CD4-positive, alpha-beta T cell (primary cell): ENCODE measurements around the gene GLTP. TPM values are rescaled to one million over a fixed set of nuclear protein-coding genes. Genes with fewer than 3 reads are reported as not detected.

Experiments used
- ATAC-seq: fragments of 200-7000 bp; cut with Tn5 transposase; one replicate; pipeline ENCODE4 v1.10.0; 2022; ENCODE audit warnings: mild to moderate bottlenecking; ENCODE audit not compliant: poor library complexity
- CTCF ChIA-PET: fragments of 350-600 bp; sonication (Branson Sonifier 250); formaldehyde crosslinking; loops from one replicate; lab custom pipeline; 2021; ENCODE audit warnings: antibody characterized with exemption, inconsistent platforms; lab: Charles Lee
- POLR2A ChIA-PET: fragments of 350-600 bp; sonication (Branson Sonifier 250); formaldehyde crosslinking; loops from one replicate; lab custom pipeline; 2021; ENCODE audit warnings: antibody characterized with exemption, inconsistent platforms; lab: Charles Lee
- DNase-seq, 14 experiments: peaks; one replicate each; pipeline ENCODE4 v3.0.0-alpha.2; 2013 to 2020; ENCODE audit warnings: mixed read lengths in 2 of 14
- H3K27ac ChIP-seq, 2 donors: one replicate each; pipeline versions ENCODE4 v1.5.1 to v1.7.0; 2013; ENCODE audit warnings: low read length in 2 of 2, low read depth in 1 of 2, mild to moderate bottlenecking in 1 of 2
- H3K27me3 ChIP-seq, 2 experiments: 1 replicate in 1 of 2; 2 replicates in 1 of 2; pipeline versions ENCODE4 v1.6.1 to v1.7.0; 2013; ENCODE audit warnings: low read length in 2 of 2, control low read depth in 1 of 2, mild to moderate bottlenecking in 1 of 2, moderate library complexity in 1 of 2; ENCODE audit not compliant: insufficient read depth in 2 of 2, control insufficient read depth in 1 of 2
- H3K36me3 ChIP-seq: one replicate; pipeline ENCODE4 v1.6.1; 2013; ENCODE audit warnings: low read length, control low read depth; ENCODE audit not compliant: insufficient read depth
- H3K4me1 ChIP-seq: one replicate; pipeline ENCODE4 v1.6.1; 2013; ENCODE audit warnings: low read length, control low read depth; ENCODE audit not compliant: insufficient read depth
- H3K4me3 ChIP-seq: one replicate; pipeline ENCODE4 v1.5.1; 2013; ENCODE audit warnings: mild to moderate bottlenecking, low read length, moderate library complexity
- H3K9me3 ChIP-seq, 2 experiments: 1 replicate in 1 of 2; 2 replicates in 1 of 2; pipeline versions ENCODE4 v1.6.1 to v1.7.0; 2013; ENCODE audit warnings: low read length in 2 of 2, mild to moderate bottlenecking in 2 of 2, control low read depth in 1 of 2, moderate library complexity in 1 of 2; ENCODE audit not compliant: control insufficient read depth in 1 of 2, insufficient read depth in 1 of 2
- H3K27ac Mint-ChIP-seq: one replicate; pipeline ENCODE4 v1.8.0; 2020; ENCODE audit warnings: mixed read lengths
- H3K27me3 Mint-ChIP-seq: one replicate; pipeline ENCODE4 v1.8.0; 2021; ENCODE audit warnings: mixed read lengths
- H3K36me3 Mint-ChIP-seq: one replicate; pipeline ENCODE4 v1.8.0; 2021; ENCODE audit warnings: low read depth, mixed read lengths
- H3K4me1 Mint-ChIP-seq: one replicate; pipeline ENCODE4 v1.8.0; 2021; ENCODE audit warnings: low read depth, mixed read lengths
- H3K4me3 Mint-ChIP-seq: one replicate; pipeline ENCODE4 v1.8.0; 2020; ENCODE audit warnings: mild to moderate bottlenecking, mixed read lengths
- H3K9me3 Mint-ChIP-seq: one replicate; pipeline ENCODE4 v1.8.0; 2020; ENCODE audit warnings: mixed read lengths
- CTCF ChIP-seq: fragments of 200-600 bp; IDR thresholded peaks from one replicate; pipeline ENCODE4 v1.8.0; 2022; ENCODE audit warnings: antibody characterized with exemption, mild to moderate bottlenecking
- intact Hi-C, 2 experiments: fragments of 100-400 bp; cut with DNase I in 1 of 2; cut with micrococcal nuclease in 1 of 2; formaldehyde crosslinking; loops; one replicate each; pipeline versions ENCODE4 v1.15.1 to v1.9.0; 2023 to 2025; cut with DNase I, micrococcal nuclease
- total RNA-seq, 174 experiments: library from RNA in 2 of 174; stranded (reverse) in 2 of 174; gene quantifications; one replicate each; pipeline ENCODE4 v1.2.3 and lab custom pipeline; 2021 to 2026

The GLTP gene
- total RNA-seq, 2 experiments from 2014 or later, result 24.8 to 25.2 TPM

- Mint-ChIP-seq H3K27ac (no peak overlapping the region), H3K9me3 (no peaks in the 10 kb centered on the region), H3K27me3 (no peaks in the 10 kb centered on the region), H3K4me3 (no peak overlapping the region), H3K36me3 (no peaks in the 10 kb centered on the region), H3K4me1 (no peaks in the 10 kb centered on the region)
- DNase-seq (no peak), ATAC-seq (no peak)
- CTCF ChIA-PET, result no interaction called here
- Histone ChIP-seq H3K4me1 (no peaks in the 10 kb centered on the region), H3K9me3 (no peaks in the 10 kb centered on the region), H3K27me3 (peaks cover 0 to 4% of the 10 kb centered on the region in 2 experiments), H3K36me3 (no peaks in the 10 kb centered on the region), H3K27ac (no peak overlapping the region), H3K4me3 (no peak overlapping the region)
- no peak for TF ChIP-seq CTCF
- POLR2A ChIA-PET, result no interaction called here
- intact Hi-C loops, result loop anchor here in 1 of 2 experiments (2.0 kb wide), 1 partner anchor 24 kb away; no protein-coding TSS in a partner anchor
These were observed 65.7 kb downstream of the GLTP start for GRCh38 chr12:109814600-109815150.

DNA sequence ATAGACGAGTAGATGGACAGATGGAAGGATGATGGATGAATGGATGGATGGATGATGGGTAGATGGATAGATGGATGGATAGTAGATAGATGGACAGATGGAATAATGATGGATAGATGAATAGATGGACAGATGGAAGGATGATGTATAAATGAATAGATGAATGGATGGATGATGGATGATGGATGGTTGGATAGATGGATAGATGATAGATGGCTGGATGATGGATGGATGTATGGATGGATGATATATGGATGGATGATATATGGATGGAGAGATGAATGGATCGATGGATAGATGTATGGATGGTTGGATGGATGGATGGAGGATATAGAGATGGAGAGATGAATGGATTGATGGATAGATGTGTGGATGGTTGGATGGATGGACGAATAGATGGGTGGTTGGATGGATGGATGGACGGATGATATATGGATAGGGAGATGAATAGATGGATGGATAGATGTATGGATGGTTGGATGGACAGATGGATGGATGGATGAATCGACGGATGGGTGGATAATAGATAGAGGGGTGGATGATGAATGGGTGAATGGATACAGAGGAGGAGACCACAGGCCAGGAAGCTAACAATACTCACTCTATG is 66.4 kb downstream of the GLTP start:
- H3K36me3 Mint-ChIP-seq, result no peaks in the 10 kb centered on the region
- no peaks in the 10 kb centered on the region for H3K4me1 Mint-ChIP-seq
- ATAC-seq, result no peak
- no peak for DNase-seq
- Histone ChIP-seq H3K27ac (no peak overlapping the region), H3K27me3 (peaks cover 0 to 4% of the 10 kb centered on the region in 2 experiments), H3K4me1 (no peaks in the 10 kb centered on the region), H3K9me3 (no peaks in the 10 kb centered on the region), H3K4me3 (no peak overlapping the region), H3K36me3 (no peaks in the 10 kb centered on the region)
- intact Hi-C loops, result loop anchor here in 1 of 2 experiments (2.0 kb wide), 1 partner anchor 23 kb away; no protein-coding TSS in a partner anchor
- H3K9me3 Mint-ChIP-seq, result no peaks in the 10 kb centered on the region
- no peak overlapping the region for H3K4me3 Mint-ChIP-seq
- H3K27ac Mint-ChIP-seq, result no peak overlapping the region
- TF ChIP-seq CTCF, result no peak
- no peaks in the 10 kb centered on the region for H3K27me3 Mint-ChIP-seq
- ChIA-PET POLR2A (no interaction called here), CTCF (no interaction called here)

DNA sequence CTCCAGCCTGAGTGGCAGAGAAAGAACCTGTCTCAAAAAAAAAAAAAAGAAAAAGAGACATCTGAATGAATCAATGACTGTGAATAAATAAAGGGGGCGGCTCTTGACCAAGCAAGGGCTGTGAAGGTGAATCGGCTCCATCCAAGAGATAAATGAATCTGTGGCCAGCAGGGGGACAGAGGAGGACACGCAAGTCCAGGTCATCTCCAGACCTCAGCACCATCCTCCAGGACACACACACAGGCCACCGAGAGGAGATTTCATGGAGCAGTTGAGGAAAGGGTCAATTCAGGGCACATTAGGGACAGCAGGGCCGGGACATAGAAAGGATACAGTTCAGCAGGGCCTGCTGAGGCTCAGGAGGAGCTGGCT is 68.7 kb downstream of the GLTP start:
- Mint-ChIP-seq H3K27me3 (no peaks in the 10 kb centered on the region), H3K9me3 (no peaks in the 10 kb centered on the region), H3K27ac (no peak overlapping the region), H3K36me3 (no peaks in the 10 kb centered on the region), H3K4me3 (no peak overlapping the region), H3K4me1 (no peaks in the 10 kb centered on the region)
- no peaks in the 10 kb centered on the region for H3K4me1 ChIP-seq
- no peak for ATAC-seq
- no peak for TF ChIP-seq CTCF
- H3K9me3 ChIP-seq, result no peaks in the 10 kb centered on the region
- no peak overlapping the region for H3K27ac ChIP-seq
- ChIA-PET CTCF (no interaction called here), POLR2A (no interaction called here)
- H3K27me3 ChIP-seq, result peaks cover 0 to 4% of the 10 kb centered on the region in 2 experiments
- no peaks in the 10 kb centered on the region for H3K36me3 ChIP-seq
- no peak for DNase-seq
- H3K4me3 ChIP-seq, result no peak overlapping the region
- intact Hi-C loops, result no loop called here
